Endothelial cell of umbilical vein (primary cell): ENCODE data around the gene SIVA1. TPM values are rescaled to one million over a fixed set of nuclear protein-coding genes. Genes with fewer than 3 reads are reported as not detected.

Source experiments
- BruUV-seq: library from RNA; stranded (reverse); fragments of 400-500 nt; replicated peaks from 2 replicates; lab custom pipeline; 2021; lab: Mats Ljungman, UMichigan
- CTCF ChIA-PET: fragments of 300-600, 350-600 bp; sonication (Branson Sonifier 250); formaldehyde crosslinking; loops from one replicate; lab custom pipeline; 2021; ENCODE audit warnings: antibody characterized with exemption, inconsistent platforms; lab: Charles Lee
- POLR2A ChIA-PET: fragments of 300-600, 350-600 bp; sonication (Branson Sonifier 250); formaldehyde crosslinking; loops from one replicate; lab custom pipeline; 2021; ENCODE audit warnings: antibody characterized with exemption, inconsistent platforms; lab: Charles Lee
- DNase-seq: peaks from one replicate; pipeline ENCODE4 v3.0.0-alpha.2; 2011; ENCODE audit warnings: low read depth, low spot score
- FAIRE-seq: peaks from 2 replicates; lab custom pipeline; 2011; peaks lifted over from hg19 to GRCh38; lab: Jason Lieb, UNC
- H2AFZ ChIP-seq: 2 replicates; pipeline ENCODE4 v1.6.0; 2012; ENCODE audit warnings: low read depth, low read length, control low read depth, inconsistent platforms
- H3K27ac ChIP-seq: 2 replicates; pipeline ENCODE4 v1.5.1; 2011; ENCODE audit warnings: low read depth, mild to moderate bottlenecking, control low read depth, low read length, moderate library complexity; ENCODE audit not compliant: insufficient read depth
- H3K27me3 ChIP-seq, 2 experiments: 2 replicates each; pipeline versions ENCODE4 v1.6.0 to v1.6.1; 2011; ENCODE audit warnings: low read length in 2 of 2, mixed read lengths in 1 of 2; ENCODE audit not compliant: control insufficient read depth in 2 of 2, insufficient read depth in 2 of 2
- H3K36me3 ChIP-seq, 2 experiments: 2 replicates in 1 of 2; 3 replicates in 1 of 2; pipeline ENCODE4 v1.5.1; 2011; ENCODE audit warnings: low read length in 2 of 2, mild to moderate bottlenecking in 1 of 2, moderate library complexity in 1 of 2; ENCODE audit not compliant: control insufficient read depth in 2 of 2, insufficient read depth in 2 of 2; ENCODE audit errors: extremely low read depth in 1 of 2
- H3K4me1 ChIP-seq: 3 replicates; pipeline ENCODE4 v1.5.1; 2011; ENCODE audit warnings: mild to moderate bottlenecking, low read length; ENCODE audit not compliant: control insufficient read depth, insufficient read depth; ENCODE audit errors: extremely low read depth
- H3K4me2 ChIP-seq: 2 replicates; pipeline ENCODE4 v1.6.1; 2011; ENCODE audit warnings: low read length, control low read depth, mixed read lengths; ENCODE audit not compliant: insufficient read depth
- H3K4me3 ChIP-seq, 3 experiments: fragments of 200-600 bp in 1 of 3; sonication (generic), shearing (Covaris generic) in 1 of 3; replicated peaks in 1 of 3; 2 replicates each; pipeline ENCODE4 v1.5.1; 2011 to 2016; ENCODE audit warnings: control low read depth in 3 of 3, low read length in 3 of 3, mild to moderate bottlenecking in 2 of 3, inconsistent platforms in 1 of 3, low read depth in 1 of 3, moderate library complexity in 1 of 3; ENCODE audit not compliant: insufficient read depth in 1 of 3
- H3K79me2 ChIP-seq: 2 replicates; pipeline ENCODE4 v1.6.0; 2012; ENCODE audit warnings: low read length, inconsistent platforms; ENCODE audit not compliant: control insufficient read depth, insufficient read depth
- H3K9ac ChIP-seq: replicated peaks from 2 replicates; pipeline ENCODE3; 2011; ENCODE audit warnings: low read length, control low read depth; ENCODE audit not compliant: insufficient read depth; ENCODE audit errors: extremely low read depth
- H3K9me1 ChIP-seq: replicated peaks from 3 replicates; pipeline ENCODE4 v1.6.0; 2011; ENCODE audit warnings: mild to moderate bottlenecking, low read length; ENCODE audit not compliant: control insufficient read depth, insufficient read depth; ENCODE audit errors: extremely low read depth
- H3K9me3 ChIP-seq: replicated peaks from 2 replicates; pipeline ENCODE4 v1.5.1; 2012; ENCODE audit warnings: low read length, inconsistent platforms; ENCODE audit not compliant: control insufficient read depth, insufficient read depth
- H4K20me1 ChIP-seq: replicated peaks from 2 replicates; pipeline ENCODE3; 2011; ENCODE audit warnings: mild to moderate bottlenecking, low read length; ENCODE audit not compliant: control insufficient read depth, insufficient read depth; ENCODE audit errors: extremely low read depth
- EZH2 ChIP-seq: IDR thresholded peaks from 2 replicates; pipeline ENCODE4 v1.6.1; 2012; ENCODE audit warnings: borderline replicate concordance, low read depth, mild to moderate bottlenecking, moderate library complexity, low read length, inconsistent platforms; ENCODE audit not compliant: severe bottlenecking
- FOS ChIP-seq: IDR thresholded peaks from 2 replicates; pipeline ENCODE4 v1.6.1; 2011; ENCODE audit warnings: mild to moderate bottlenecking, low read length, moderate library complexity, borderline replicate concordance; ENCODE audit not compliant: insufficient read depth
- GATA2 ChIP-seq: IDR thresholded peaks from 2 replicates; pipeline ENCODE4 v1.7.0; 2011; ENCODE audit warnings: low read depth, mild to moderate bottlenecking, moderate library complexity, mixed read lengths, low read length; ENCODE audit not compliant: insufficient read length, insufficient read depth
- JUN ChIP-seq: IDR thresholded peaks from 2 replicates; pipeline ENCODE4 v1.6.1; 2011; ENCODE audit warnings: borderline replicate concordance, low read depth; ENCODE audit not compliant: insufficient read length, insufficient read depth
- MYC ChIP-seq: IDR thresholded peaks from one replicate; pipeline ENCODE4 v1.6.1; 2011; ENCODE audit warnings: mild to moderate bottlenecking, low read depth, low read length
- POLR2A ChIP-seq: IDR thresholded peaks from 2 replicates; pipeline ENCODE4 v1.6.1; 2012; ENCODE audit warnings: low read depth, mild to moderate bottlenecking, control low read depth, low read length
- POLR2AphosphoS5 ChIP-seq: IDR thresholded peaks from 2 replicates; pipeline ENCODE4 v1.6.1; 2012; ENCODE audit warnings: low read depth, mild to moderate bottlenecking, control low read depth, low read length, moderate library complexity; ENCODE audit not compliant: insufficient read depth
- dilution Hi-C: fragments of 300-500 bp; cut with MboI; formaldehyde crosslinking; loops from one replicate; pipeline ENCODE4 v1.15.0; 2019; ENCODE audit warnings: low sequenced_read_pairs; ENCODE audit not compliant: extremely low pct_ligation_motif_present
- intact Hi-C: fragments of 100-400 bp; cut with micrococcal nuclease; formaldehyde crosslinking; loops from one replicate; pipeline ENCODE4 v1.10.0; 2022
- polyA plus RNA-seq, 4 experiments: library from polyadenylated mRNA; depleted of rRNA in 3 of 4; stranded (reverse) in 3 of 4; unstranded in 1 of 4; fragments of >200 nt; gene quantifications; 2 replicates each; pipeline versions ENCODE4 v1.2.1 to v1.2.3, GENCODE V29; 2011 to 2012; ENCODE audit warnings: missing spikeins in 1 of 4
- total RNA-seq: library from RNA; stranded (reverse); gene quantifications from 2 replicates; pipeline ENCODE4 v1.2.3, GENCODE V29; 2021
- TF ChIP-seq, protein P1 (sequence below): IDR thresholded peaks from 2 replicates; pipeline ENCODE4 v1.6.1; 2011; ENCODE audit not compliant: insufficient read depth, insufficient read length
- TF ChIP-seq, protein P2 (sequence below), 2 donors: IDR thresholded peaks; 1 replicate in 1 of 2; 2 replicates in 1 of 2; pipeline ENCODE4 v1.5.1; 2011; ENCODE audit warnings: low read length in 2 of 2, mild to moderate bottlenecking in 2 of 2, moderate library complexity in 2 of 2, control low read depth in 1 of 2, inconsistent platforms in 1 of 2, low read depth in 1 of 2; ENCODE audit not compliant: insufficient read depth in 1 of 2; ENCODE audit errors: extremely low read depth in 1 of 2

SIVA1 gene
- total and polyA plus RNA-seq, 2 donors (not counting 3 experiments of a cell fraction or from before 2014, with no cell fraction given), result 101 to 299 TPM

DNA sequence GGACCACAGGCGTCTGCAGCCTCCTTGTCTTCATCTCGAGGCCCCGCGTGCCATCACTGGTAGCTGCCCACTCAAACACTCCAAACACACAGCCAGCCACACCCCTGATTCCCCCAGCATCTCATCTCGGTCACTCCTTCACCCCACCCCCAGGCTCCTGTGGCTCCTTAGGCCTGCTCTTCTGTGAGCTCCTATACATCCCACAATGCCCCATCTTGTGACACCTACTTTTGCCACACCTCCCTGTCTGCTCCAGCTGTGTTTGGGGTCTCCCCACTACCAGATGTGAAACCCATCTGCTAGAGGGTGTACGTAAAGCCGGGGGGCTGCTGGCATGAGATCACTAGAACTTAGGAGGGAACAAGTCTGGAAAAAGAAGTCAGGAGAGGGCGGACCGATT lies 38.5 kb downstream of the SIVA1 start:
- ChIA-PET CTCF (interaction anchor here (0.9 to 1.6 kb wide), 3 partner anchors 10 to 39 kb away, joined by 3 to 5 read pairs (median 4); partner anchors contain the start of genes SIVA1 and ZBTB42), POLR2A (no interaction called here)
- no TSS peak for BruUV-seq
- Histone ChIP-seq H2AFZ (no peak overlapping the region), H3K27me3 (no peaks in the 10 kb centered on the region), H3K4me1 (peaks cover 10% of the 10 kb centered on the region), H3K79me2 (peaks cover 68% of the 10 kb centered on the region), H3K9me3 (no peaks in the 10 kb centered on the region), H3K4me3 (no peak overlapping the region), H3K36me3 (peaks cover 2 to 24% of the 10 kb centered on the region in 2 experiments), H3K9ac (no peak overlapping the region), H3K4me2 (no peak overlapping the region), H3K27ac (no peak overlapping the region), H4K20me1 (no peaks in the 10 kb centered on the region), H3K9me1 (no peaks in the 10 kb centered on the region)
- TF ChIP-seq POLR2AphosphoS5, result no peak
- TF ChIP-seq FOS, result no peak
- TF ChIP-seq, protein P1, sequence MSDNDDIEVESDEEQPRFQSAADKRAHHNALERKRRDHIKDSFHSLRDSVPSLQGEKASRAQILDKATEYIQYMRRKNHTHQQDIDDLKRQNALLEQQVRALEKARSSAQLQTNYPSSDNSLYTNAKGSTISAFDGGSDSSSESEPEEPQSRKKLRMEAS, result no peak
- no peak for TF ChIP-seq EZH2
- TF ChIP-seq JUN, result no peak
- no peak for TF ChIP-seq POLR2A
- TF ChIP-seq MYC, result no peak
- TF ChIP-seq, protein P2, sequence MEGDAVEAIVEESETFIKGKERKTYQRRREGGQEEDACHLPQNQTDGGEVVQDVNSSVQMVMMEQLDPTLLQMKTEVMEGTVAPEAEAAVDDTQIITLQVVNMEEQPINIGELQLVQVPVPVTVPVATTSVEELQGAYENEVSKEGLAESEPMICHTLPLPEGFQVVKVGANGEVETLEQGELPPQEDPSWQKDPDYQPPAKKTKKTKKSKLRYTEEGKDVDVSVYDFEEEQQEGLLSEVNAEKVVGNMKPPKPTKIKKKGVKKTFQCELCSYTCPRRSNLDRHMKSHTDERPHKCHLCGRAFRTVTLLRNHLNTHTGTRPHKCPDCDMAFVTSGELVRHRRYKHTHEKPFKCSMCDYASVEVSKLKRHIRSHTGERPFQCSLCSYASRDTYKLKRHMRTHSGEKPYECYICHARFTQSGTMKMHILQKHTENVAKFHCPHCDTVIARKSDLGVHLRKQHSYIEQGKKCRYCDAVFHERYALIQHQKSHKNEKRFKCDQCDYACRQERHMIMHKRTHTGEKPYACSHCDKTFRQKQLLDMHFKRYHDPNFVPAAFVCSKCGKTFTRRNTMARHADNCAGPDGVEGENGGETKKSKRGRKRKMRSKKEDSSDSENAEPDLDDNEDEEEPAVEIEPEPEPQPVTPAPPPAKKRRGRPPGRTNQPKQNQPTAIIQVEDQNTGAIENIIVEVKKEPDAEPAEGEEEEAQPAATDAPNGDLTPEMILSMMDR (IDR thresholded peaks at IDR 0.05; ENCODE audit: extremely low read depth in 1 of 2, insufficient read depth in 1 of 2, low read depth in 1 of 2, low read length in 2 of 2), result no peak
- no peak for TF ChIP-seq GATA2
- FAIRE-seq, result no peak
- intact Hi-C loops (no loop called here), dilution Hi-C loops (no loop called here)
- no peak for DNase-seq
